ENCODE results near the gene SPNS2. TPM values are rescaled to one million over a fixed set of nuclear protein-coding genes. Genes with fewer than 3 reads are reported as not detected.

SPNS2 gene
- total and polyA plus RNA-seq, 9 donors = 0.48 to 12.7 (median 4.2) TPM

DNA sequence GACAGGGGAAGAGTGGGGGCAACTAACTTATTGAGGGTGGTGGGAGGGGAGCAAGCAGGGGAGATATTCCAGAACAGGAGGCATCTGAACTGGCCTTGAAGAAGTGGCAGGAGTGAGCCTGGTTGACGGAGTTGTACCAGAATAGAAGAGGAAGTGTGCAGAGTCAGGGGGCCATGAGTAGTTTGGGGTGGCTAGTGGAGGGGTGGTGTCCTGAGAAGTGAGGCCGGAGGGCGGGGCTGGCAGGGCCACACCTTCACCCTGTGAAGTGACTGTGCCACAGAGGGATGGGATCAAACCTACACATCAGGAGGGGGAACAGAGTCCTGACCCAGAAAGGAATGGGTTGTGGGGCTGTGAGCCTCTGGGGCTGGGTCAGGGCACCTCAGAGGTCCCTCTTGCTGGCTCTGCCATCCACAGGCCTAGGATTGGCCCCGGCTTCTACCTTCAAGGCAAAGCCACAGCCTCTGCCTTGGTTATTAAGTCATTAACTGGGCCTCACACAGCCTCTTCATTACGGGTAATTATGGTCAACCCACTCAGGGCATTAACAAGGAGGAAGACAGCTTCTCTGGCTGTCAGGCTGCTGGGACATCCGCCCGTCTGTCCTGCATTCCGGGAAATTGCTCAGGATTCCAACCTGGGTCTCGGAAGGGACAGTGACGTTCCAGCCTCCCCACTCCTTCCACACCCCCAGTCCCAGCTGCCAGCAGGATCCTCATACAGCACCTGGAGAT is 12.7 kb downstream of the SPNS2 start:
- Histone ChIP-seq H3K9me3 (no peaks in the 10 kb centered on the region), H3K4me1 (ENCODE audit: insufficient read depth) (no peaks in the 10 kb centered on the region), H3K27me3 (no peaks in the 10 kb centered on the region), H3K27ac (no peak overlapping the region), H3K36me3 (no peaks in the 10 kb centered on the region), H3K4me3 (no peak overlapping the region)
- WGBS, 3 donors = 94 to 97% (median 96%) methylated on average over 10 of the region's 10 CpGs
- TF ChIP-seq EP300 (IDR thresholded peaks at IDR 0.05) (no peak), POLR2A (IDR thresholded peaks at IDR 0.05) (no peak)
- TF ChIP-seq, protein P1, sequence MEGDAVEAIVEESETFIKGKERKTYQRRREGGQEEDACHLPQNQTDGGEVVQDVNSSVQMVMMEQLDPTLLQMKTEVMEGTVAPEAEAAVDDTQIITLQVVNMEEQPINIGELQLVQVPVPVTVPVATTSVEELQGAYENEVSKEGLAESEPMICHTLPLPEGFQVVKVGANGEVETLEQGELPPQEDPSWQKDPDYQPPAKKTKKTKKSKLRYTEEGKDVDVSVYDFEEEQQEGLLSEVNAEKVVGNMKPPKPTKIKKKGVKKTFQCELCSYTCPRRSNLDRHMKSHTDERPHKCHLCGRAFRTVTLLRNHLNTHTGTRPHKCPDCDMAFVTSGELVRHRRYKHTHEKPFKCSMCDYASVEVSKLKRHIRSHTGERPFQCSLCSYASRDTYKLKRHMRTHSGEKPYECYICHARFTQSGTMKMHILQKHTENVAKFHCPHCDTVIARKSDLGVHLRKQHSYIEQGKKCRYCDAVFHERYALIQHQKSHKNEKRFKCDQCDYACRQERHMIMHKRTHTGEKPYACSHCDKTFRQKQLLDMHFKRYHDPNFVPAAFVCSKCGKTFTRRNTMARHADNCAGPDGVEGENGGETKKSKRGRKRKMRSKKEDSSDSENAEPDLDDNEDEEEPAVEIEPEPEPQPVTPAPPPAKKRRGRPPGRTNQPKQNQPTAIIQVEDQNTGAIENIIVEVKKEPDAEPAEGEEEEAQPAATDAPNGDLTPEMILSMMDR (IDR thresholded peaks at IDR 0.05) = no peak
- DNase-seq = no peak
- intact Hi-C loops (cut with DNase I) = no loop called here

DNA sequence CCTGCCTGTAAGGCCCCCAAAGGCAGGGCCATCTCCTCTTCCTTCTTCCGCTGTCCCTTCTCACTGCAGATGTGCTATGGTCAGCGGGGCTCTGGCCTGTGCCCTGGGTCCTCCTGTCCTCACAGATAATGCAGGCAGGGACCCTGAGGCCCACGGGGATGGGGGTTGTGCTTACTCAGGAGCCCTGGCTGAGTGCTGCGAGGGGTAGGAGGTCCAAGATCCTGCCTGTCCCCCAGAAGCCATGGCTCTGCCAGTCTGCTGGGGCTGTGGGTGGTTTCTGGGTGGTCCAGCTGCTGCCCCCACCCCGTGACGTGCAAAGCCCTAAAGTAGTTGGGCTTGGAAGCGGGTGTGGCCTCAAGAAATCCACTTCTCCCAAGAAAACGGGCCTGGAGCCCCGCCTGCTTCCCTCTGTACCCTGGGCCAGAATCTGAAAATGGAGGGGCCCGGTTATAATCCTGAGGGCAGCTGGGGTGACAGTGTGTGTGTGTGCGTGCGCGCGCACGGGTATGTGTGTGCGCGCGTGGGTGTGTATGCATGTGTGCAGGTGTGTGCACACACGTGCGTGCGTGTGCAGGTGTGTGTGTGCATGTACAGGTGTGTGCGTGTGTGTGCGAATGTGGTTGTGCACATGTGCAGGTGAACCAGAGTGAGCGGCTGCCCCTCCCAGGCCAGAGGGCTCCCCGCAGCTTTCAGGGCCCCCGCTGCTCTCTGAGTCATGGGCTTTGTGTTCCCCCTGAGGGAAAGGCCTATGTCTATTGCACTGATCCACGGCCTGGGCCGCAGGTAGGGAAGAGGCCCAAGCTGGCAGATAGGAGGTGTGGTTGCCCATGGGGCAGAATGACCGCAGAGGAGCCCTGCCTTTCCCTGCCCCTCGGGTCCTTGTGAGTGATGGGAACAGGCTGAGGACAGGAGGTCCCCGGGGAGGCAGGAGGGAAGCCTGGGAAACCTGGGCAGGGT is 13.8 kb downstream of the SPNS2 start:
- intact Hi-C loops (cut with DNase I) = no loop called here
- Histone ChIP-seq H3K4me1 (ENCODE audit: insufficient read depth) (no peaks in the 10 kb centered on the region), H3K27me3 (no peaks in the 10 kb centered on the region), H3K27ac (no peak overlapping the region), H3K36me3 (no peaks in the 10 kb centered on the region), H3K9me3 (no peaks in the 10 kb centered on the region), H3K4me3 (no peak overlapping the region)
- no peak for DNase-seq
- TF ChIP-seq POLR2A (IDR thresholded peaks at IDR 0.05) = no peak
- TF ChIP-seq, protein P1 (IDR thresholded peaks at IDR 0.05) = no peak
- WGBS, 3 donors = 90 to 94% (median 93%) methylated on average over 31 of the region's 31 CpGs

DNA sequence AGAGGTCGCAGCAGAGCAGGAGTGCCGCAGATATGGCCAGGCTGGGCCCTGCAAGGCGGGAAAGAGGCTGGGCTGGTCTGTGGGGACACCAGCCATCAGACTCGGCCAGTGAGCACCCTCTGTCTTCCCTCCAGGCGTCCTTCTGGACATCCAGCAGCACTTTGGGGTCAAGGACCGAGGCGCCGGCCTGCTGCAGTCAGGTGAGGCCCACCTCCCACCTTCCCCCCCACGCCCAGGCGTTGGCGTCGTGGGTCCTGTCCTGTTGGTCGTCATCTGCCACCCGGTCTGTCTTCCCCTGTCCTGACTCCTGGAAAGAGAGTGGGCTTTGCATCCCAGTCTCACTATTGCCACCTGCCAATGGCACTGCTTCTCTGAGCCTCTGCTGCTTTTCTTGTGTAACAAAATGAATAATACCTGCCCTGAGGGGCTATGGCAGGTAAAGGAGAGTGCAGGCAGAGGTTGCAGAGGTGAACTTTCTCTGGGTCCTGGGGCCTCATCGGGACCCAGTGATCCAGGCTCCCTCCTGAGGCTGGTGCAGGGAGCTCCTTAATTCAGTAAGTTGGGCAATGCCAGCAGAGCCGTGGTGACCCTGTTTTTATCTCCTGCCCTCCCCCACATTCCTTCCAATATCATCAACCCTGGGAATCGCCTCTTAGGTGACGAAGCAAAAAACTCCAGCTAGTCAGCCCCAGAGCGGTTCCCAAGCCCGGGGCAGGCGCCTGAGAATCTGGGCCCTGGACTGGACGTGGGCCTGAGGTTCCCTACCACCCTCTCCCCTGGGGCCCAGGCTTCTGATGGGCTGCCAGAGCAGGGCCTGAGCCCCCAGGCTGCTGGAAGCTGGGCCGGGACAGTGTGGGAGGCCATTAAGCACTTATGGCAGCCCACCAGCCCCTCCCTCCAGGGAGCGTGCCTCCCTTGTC is 14.7 kb downstream of the SPNS2 start:
- no peaks in the 10 kb centered on the region for H3K27me3 ChIP-seq
- TF ChIP-seq, protein P1 (IDR thresholded peaks at IDR 0.05) = no peak
- TF ChIP-seq EP300 (IDR thresholded peaks at IDR 0.05) (no peak), POLR2A (IDR thresholded peaks at IDR 0.05) (no peak)
- DNase-seq = no peak
- no peak overlapping the region for H3K4me3 ChIP-seq
- H3K9me3 ChIP-seq = no peaks in the 10 kb centered on the region
- WGBS, 3 donors = 73 to 77% (median 76%) methylated on average over 24 of the region's 24 CpGs
- H3K36me3 ChIP-seq = no peaks in the 10 kb centered on the region
- no peaks in the 10 kb centered on the region for H3K4me1 ChIP-seq (ENCODE audit: insufficient read depth)
- H3K27ac ChIP-seq = no peak overlapping the region
- intact Hi-C loops (cut with DNase I) = no loop called here

DNA sequence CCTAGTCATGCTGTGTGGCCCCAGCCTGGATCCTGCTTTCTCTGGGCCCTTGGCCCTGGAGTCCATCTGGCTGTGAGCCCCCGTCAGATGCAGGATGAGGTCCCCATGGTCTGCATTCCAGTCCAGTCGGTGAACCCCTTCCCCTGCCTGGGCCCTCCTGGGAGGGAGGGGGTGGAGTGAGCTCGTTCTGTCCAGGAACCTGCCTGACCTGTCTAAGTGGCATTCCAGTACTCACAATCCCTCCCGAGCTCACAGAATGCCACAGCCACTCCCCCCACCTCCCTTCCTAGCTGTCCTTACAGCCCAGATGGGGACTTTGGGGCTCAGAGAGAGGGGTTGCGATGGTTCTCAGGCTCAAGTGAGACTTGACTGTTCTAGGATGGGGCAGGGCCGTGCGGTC is 15.5 kb downstream of the SPNS2 start:
- TF ChIP-seq, protein P1 (IDR thresholded peaks at IDR 0.05) = no peak
- TF ChIP-seq EP300 (IDR thresholded peaks at IDR 0.05) = no peak
- no peak for TF ChIP-seq POLR2A (IDR thresholded peaks at IDR 0.05)
- H3K27me3 ChIP-seq = no peaks in the 10 kb centered on the region
- H3K4me1 ChIP-seq (ENCODE audit: insufficient read depth) = no peaks in the 10 kb centered on the region
- no peak overlapping the region for H3K4me3 ChIP-seq
- H3K9me3 ChIP-seq = no peaks in the 10 kb centered on the region
- H3K36me3 ChIP-seq = no peaks in the 10 kb centered on the region
- no peak overlapping the region for H3K27ac ChIP-seq
- DNase-seq = no peak
- intact Hi-C loops (cut with DNase I) = no loop called here
- 76 to 81% (median 76%) methylated on average over 7 of the region's 7 CpGs for WGBS, 3 donors
